AG04450 (cell line): ENCODE data around the gene LCN15. TPM values are rescaled to one million over a fixed set of nuclear protein-coding genes. Genes with fewer than 3 reads are reported as not detected.
"Not testable (repeated sequence)": the region's sequence is repeated elsewhere in the genome, so short reads cannot be mapped to it uniquely, and the experiment has no call there.

Experiments
- CTCF ChIA-PET: fragments of 300-600, 350-600 bp; formaldehyde crosslinking; extraction: SDS; loops from one replicate; lab custom pipeline; 2022; ENCODE audit warnings: antibody characterized with exemption, inconsistent platforms; lab: Charles Lee
- POLR2A ChIA-PET: fragments of 350-600 bp; formaldehyde crosslinking; extraction: SDS; loops from one replicate; lab custom pipeline; 2021; ENCODE audit warnings: antibody characterized with exemption, inconsistent platforms; lab: Yijun Ruan, JAX
- DNase-seq: peaks from one replicate; pipeline ENCODE4 v3.0.0-alpha.2; 2011; ENCODE audit warnings: low read depth, low spot score
- H3K27ac ChIP-seq: one replicate; pipeline ENCODE4 v1.5.1; 2012; ENCODE audit warnings: low read depth, low read length, control low read depth
- H3K27me3 ChIP-seq: one replicate; pipeline ENCODE4 v1.6.0; 2012; ENCODE audit warnings: low read length; ENCODE audit not compliant: control insufficient read depth, insufficient read depth
- H3K4me3 ChIP-seq: 2 replicates; pipeline ENCODE4 v1.5.1; 2011; ENCODE audit warnings: mild to moderate bottlenecking, low read depth, low read length, control low read depth
- H3K9me3 ChIP-seq: 2 replicates; pipeline ENCODE4 v1.5.1; 2012; ENCODE audit warnings: low read length; ENCODE audit not compliant: control insufficient read depth, insufficient read depth
- polyA plus RNA-seq: library from polyadenylated mRNA; depleted of rRNA; stranded (reverse); fragments of >200 nt; gene quantifications from 2 replicates; pipeline ENCODE4 v1.2.3, GENCODE V29; 2011
- TF ChIP-seq, protein P1 (sequence below): IDR thresholded peaks from 2 replicates; pipeline ENCODE4 v1.5.1; 2011; ENCODE audit warnings: low read depth, low read length, control low read depth, inconsistent platforms

The LCN15 gene
- polyA plus RNA-seq, 1 experiment = not detected

DNA sequence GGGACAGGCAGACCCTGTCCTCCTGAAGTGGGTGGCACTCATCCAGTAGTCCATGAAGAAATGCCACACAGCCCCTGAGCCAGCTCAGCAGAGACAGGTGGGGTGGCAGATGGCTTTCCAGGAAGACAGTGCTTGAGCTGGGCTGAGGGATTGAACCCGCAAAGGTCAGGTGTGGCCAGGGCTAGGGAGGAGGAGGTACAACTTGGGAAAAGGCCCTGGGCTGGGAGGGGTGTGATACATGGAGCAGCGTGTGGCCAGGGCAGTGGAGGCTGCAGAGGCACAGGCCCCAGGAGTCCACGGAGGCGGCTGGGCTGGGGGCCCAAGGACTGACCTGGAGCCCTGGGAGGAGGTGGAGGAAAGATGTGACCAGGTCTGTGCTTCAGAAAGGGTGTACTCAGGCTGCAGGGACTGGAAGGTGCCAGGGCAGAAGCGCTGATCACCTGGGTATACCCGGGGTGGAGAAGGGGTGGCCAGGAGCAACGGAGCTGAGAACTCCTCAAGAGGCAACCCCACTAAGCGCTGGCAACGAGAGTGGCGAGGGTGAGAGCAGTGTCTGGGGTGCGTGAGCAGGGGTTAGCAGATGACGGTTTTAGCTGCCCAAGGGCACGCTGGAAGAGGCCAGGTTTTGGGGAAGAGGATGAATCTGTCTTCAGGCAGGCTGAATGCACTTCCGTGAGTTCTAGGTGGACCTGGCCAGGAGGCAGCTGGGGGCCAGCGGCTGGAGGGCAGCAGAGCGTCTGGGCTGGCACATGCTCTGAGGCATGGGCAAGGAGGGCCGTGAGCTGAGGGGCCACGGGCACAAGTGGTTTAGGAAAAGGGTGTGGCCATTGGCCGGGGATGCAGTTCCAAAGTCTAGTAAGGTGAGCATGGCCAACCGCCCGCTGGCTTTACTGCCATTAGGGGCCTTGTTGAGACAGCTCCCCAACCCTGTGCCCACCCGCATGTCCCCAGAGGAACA is 39.5 kb upstream of the LCN15 start:
- Histone ChIP-seq H3K27me3 (peaks cover 30% of the 10 kb centered on the region), H3K27ac (no peak overlapping the region), H3K9me3 (no peaks in the 10 kb centered on the region; the same call in 1 of the 2 replicates), H3K4me3 (no peak overlapping the region)
- CTCF ChIA-PET = interaction anchor here (4.0 kb wide), 1 partner anchor 11 kb away, joined by 13 read pairs; no protein-coding TSS in a partner anchor
- TF ChIP-seq, protein P1, sequence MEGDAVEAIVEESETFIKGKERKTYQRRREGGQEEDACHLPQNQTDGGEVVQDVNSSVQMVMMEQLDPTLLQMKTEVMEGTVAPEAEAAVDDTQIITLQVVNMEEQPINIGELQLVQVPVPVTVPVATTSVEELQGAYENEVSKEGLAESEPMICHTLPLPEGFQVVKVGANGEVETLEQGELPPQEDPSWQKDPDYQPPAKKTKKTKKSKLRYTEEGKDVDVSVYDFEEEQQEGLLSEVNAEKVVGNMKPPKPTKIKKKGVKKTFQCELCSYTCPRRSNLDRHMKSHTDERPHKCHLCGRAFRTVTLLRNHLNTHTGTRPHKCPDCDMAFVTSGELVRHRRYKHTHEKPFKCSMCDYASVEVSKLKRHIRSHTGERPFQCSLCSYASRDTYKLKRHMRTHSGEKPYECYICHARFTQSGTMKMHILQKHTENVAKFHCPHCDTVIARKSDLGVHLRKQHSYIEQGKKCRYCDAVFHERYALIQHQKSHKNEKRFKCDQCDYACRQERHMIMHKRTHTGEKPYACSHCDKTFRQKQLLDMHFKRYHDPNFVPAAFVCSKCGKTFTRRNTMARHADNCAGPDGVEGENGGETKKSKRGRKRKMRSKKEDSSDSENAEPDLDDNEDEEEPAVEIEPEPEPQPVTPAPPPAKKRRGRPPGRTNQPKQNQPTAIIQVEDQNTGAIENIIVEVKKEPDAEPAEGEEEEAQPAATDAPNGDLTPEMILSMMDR = no peak
- no peak for DNase-seq
- POLR2A ChIA-PET = no interaction called here

DNA sequence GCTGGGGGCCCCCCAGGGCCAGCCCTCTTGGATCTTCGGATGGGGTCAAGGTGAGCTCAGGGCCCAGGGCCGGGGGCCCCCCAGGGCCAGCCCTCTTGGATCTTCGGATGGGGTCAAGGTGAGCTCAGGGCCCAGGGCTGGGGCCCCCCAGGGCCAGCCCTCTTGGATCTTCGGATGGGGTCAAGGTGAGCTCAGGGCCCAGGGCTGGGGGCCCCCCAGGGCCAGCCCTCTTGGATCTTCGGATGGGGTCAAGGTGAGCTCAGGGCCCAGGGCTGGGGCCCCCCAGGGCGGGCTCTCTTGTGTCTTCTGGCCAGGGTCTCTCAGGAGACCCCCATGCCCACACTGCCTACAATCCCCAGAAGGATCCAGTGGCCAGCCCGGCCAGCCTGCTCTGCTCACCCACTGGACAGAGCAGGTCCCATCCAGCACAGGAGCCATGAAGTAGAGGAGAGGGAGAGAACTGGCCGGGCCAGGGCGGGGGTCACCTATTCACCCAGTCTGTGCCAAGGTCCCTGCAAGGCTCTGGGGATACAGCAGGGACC is 38.8 kb upstream of the LCN15 start:
- POLR2A ChIA-PET, DNase-seq, H3K9me3 ChIP-seq, H3K27ac ChIP-seq, H3K4me3 ChIP-seq: not testable (repeated sequence)
- peaks cover 36% of the 10 kb centered on the region for H3K27me3 ChIP-seq
- CTCF ChIA-PET = interaction anchor here (4.0 kb wide), 1 partner anchor 10 kb away, joined by 13 read pairs; no protein-coding TSS in a partner anchor

DNA sequence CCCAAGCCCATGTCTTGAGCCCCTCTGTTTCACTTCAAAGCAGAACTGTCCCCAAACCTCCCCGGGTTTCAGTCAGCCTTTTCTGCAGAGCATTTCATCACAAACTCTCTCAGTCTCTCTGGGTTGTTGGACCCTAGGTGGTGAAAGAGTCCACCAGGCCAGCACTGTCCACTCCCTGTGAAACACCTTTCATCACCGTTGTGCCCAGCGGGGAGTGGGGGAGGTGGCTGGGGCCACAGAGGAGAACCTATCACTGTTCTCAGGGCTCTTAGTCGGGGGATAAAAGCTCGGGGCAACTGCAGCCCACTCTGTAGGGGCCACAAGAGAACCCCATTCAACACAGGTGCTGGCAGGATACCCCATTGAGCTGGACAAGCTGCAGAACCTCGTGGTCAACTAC is 38.0 kb upstream of the LCN15 start:
- ChIA-PET POLR2A (no interaction called here), CTCF (interaction anchor here (4.0 kb wide), 1 partner anchor 9 kb away, joined by 13 read pairs; no protein-coding TSS in a partner anchor)
- TF ChIP-seq, protein P1 = no peak
- H3K27me3 ChIP-seq = peaks cover 41% of the 10 kb centered on the region
- no peaks in the 10 kb centered on the region; the same call in 1 of the 2 replicates for H3K9me3 ChIP-seq
- DNase-seq = no peak
- no peak overlapping the region for H3K4me3 ChIP-seq
- no peak overlapping the region for H3K27ac ChIP-seq

DNA sequence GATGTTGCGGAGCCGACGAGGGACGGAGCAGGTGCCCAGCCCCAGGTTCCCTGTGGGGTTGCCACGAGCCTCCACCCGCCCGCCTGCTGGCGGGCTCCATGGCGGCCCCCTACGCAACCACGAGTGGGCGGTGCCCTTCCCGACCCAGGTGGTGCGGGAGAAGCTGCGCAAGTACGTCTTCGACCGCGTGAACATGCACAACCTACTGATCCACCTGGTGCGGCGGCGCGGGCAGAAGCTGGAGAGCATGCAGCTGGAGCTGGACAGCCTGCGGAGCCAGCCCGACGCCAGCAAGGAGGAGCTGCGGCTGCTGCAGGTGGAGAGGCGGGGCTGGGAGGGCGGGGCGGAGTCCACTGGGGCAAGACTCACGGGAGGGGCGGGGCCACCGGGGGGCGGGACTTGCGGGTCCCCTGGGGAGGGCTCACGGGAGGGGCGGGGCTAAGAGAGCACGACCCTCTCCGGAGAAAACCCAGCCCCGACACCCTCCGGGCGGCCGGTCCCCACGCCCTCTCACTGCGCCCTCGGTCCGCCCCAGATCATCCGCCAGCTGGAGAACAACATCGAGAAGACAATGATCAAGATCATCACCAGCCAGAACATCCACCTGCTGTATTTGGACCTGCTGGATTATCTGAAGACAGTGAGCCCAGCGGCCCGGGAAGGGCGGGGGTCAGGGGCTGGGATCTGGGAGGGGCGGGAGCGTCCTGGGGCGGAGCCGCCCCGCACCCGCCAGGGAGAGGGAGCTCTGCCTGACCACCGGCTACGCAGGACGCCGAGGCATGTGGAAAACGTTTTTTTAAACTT is 35.7 kb upstream of the LCN15 start:
- TF ChIP-seq, protein P1 = no peak
- peaks cover 51% of the 10 kb centered on the region for H3K27me3 ChIP-seq
- H3K9me3 ChIP-seq = no peaks in the 10 kb centered on the region; the same call in 1 of the 2 replicates
- ChIA-PET CTCF (no interaction called here), POLR2A (interaction anchor here (0.6 to 1.1 kb wide), 4 partner anchors 9 to 72 kb away, joined by 3 to 4 read pairs (median 3); partner anchors contain the start of genes EDF1 and TMEM141)
- H3K27ac ChIP-seq = no peak overlapping the region
- H3K4me3 ChIP-seq = peak overlapping the region; percentile 42
- no peak for DNase-seq
